HepG2 (cell line): ENCODE results near the gene PRSS53. TPM values are rescaled to one million over a fixed set of nuclear protein-coding genes. Genes with fewer than 3 reads are reported as not detected.

Experiments
- ARNTL ChIP-seq: sonication (generic); formaldehyde crosslinking; IDR thresholded peaks from 2 replicates; pipeline ENCODE4 v1.4.0; 2020; ENCODE audit warnings: mild to moderate bottlenecking, missing genetic modification reagents
- KDM3A ChIP-seq: IDR thresholded peaks from 2 replicates; pipeline ENCODE4 v1.6.1; 2018; ENCODE audit warnings: low read depth, missing compliant biosample characterization
- MAF1 ChIP-seq: sonication (generic); formaldehyde crosslinking; IDR thresholded peaks from 2 replicates; pipeline ENCODE4 v1.5.0; 2020; ENCODE audit warnings: missing genetic modification reagents, borderline replicate concordance
- MEIS2 ChIP-seq: sonication (generic); formaldehyde crosslinking; IDR thresholded peaks from 2 replicates; pipeline ENCODE4 v1.9.0; 2021; ENCODE audit warnings: mild to moderate bottlenecking, missing genetic modification reagents
- MXD4 ChIP-seq: IDR thresholded peaks from 2 replicates; pipeline ENCODE4 v1.6.1; 2016; ENCODE audit warnings: mild to moderate bottlenecking, missing biosample characterization, missing genetic modification reagents
- NFATC3 ChIP-seq: sonication (generic); formaldehyde crosslinking; IDR thresholded peaks from 2 replicates; pipeline ENCODE4 v1.5.1; 2020; ENCODE audit warnings: mild to moderate bottlenecking, missing genetic modification reagents
- NFIC ChIP-seq: IDR thresholded peaks from 2 replicates; pipeline ENCODE4 v1.6.1; 2012; ENCODE audit warnings: mild to moderate bottlenecking, low read length, inconsistent platforms
- NR2F1 ChIP-seq, 2 experiments: fragments of 450-650 bp in 1 of 2; formaldehyde crosslinking in 1 of 2; IDR thresholded peaks; 2 replicates each; pipeline versions ENCODE4 v1.5.0 to v1.6.1; 2016 to 2020; ENCODE audit warnings: mild to moderate bottlenecking in 1 of 2, missing compliant biosample characterization in 1 of 2, missing genetic modification reagents in 1 of 2, moderate library complexity in 1 of 2
- PPARG ChIP-seq: conservative IDR thresholded peaks from 2 replicates; pipeline ENCODE4 v1.6.1; 2016; ENCODE audit warnings: missing biosample characterization, missing genetic modification reagents
- SOX5 ChIP-seq: IDR thresholded peaks from 2 replicates; pipeline ENCODE4 v1.6.1; 2016; ENCODE audit warnings: borderline replicate concordance
- SRY ChIP-seq: sonication (generic); formaldehyde crosslinking; IDR thresholded peaks from 2 replicates; pipeline ENCODE4 v1.8.0; 2022; ENCODE audit warnings: mild to moderate bottlenecking, missing genetic modification reagents
- ZBTB1 ChIP-seq: sonication (generic); formaldehyde crosslinking; IDR thresholded peaks from 2 replicates; pipeline ENCODE4 v1.4.0; 2020; ENCODE audit warnings: missing genetic modification reagents, borderline replicate concordance
- ZFAT ChIP-seq: sonication (generic); formaldehyde crosslinking; conservative IDR thresholded peaks from 2 replicates; pipeline ENCODE4 v1.8.1; 2023; ENCODE audit warnings: missing genetic modification reagents, inconsistent platforms
- ZNF274 ChIP-seq: sonication (generic); formaldehyde crosslinking; IDR thresholded peaks from 2 replicates; pipeline ENCODE4 v1.5.1; 2020; ENCODE audit warnings: mild to moderate bottlenecking, missing genetic modification reagents
- ZNF572 ChIP-seq: sonication (generic); formaldehyde crosslinking; IDR thresholded peaks from 2 replicates; pipeline ENCODE4 v1.5.1; 2020; ENCODE audit warnings: mild to moderate bottlenecking, missing genetic modification reagents
- polyA plus RNA-seq, 8 experiments: library from polyadenylated mRNA; depleted of rRNA in 3 of 8; stranded (reverse) in 7 of 8; unstranded in 1 of 8; fragments of >200 nt; fragmentation: Illumina TruSeq in 4 of 8; extraction: Trizol in 4 of 8; gene quantifications; 2 replicates each; pipeline versions ENCODE4 v1.2.1 to v1.2.3, GENCODE V29; 2011 to 2016; ENCODE audit warnings: low read depth in 4 of 8, missing spikeins in 1 of 8, mixed read lengths in 1 of 8; ENCODE audit not compliant: insufficient read depth in 1 of 8
- total RNA-seq, 5 experiments: library from RNA; depleted of rRNA; stranded (reverse); fragments of >200 nt; fragmentation: Illumina TruSeq; extraction: Trizol; gene quantifications; 2 replicates each; pipeline ENCODE4 v1.2.3, GENCODE V29; 2016; ENCODE audit warnings: low read depth in 1 of 5
- TF ChIP-seq, protein P1 (sequence below): sonication (generic); formaldehyde crosslinking; IDR thresholded peaks from 2 replicates; pipeline ENCODE4 v1.8.1; 2023; ENCODE audit warnings: mild to moderate bottlenecking, moderate library complexity, missing genetic modification reagents
- TF ChIP-seq, protein P2 (sequence below): sonication (generic); formaldehyde crosslinking; IDR thresholded peaks from 2 replicates; pipeline ENCODE4 v1.4.0; 2020; ENCODE audit warnings: missing genetic modification reagents, borderline replicate concordance
- TF ChIP-seq, protein P3 (sequence below): sonication (generic); formaldehyde crosslinking; IDR thresholded peaks from 2 replicates; pipeline ENCODE4 v1.4.0; 2020; ENCODE audit warnings: missing genetic modification reagents
- TF ChIP-seq, protein P4 (sequence below): IDR thresholded peaks from 2 replicates; pipeline ENCODE4 v1.6.1; 2016; ENCODE audit warnings: mild to moderate bottlenecking, missing biosample characterization, missing genetic modification reagents
- TF ChIP-seq, protein P5 (sequence below): IDR thresholded peaks from 2 replicates; pipeline ENCODE4 v1.6.1; 2016; ENCODE audit warnings: missing compliant biosample characterization, missing genetic modification reagents, borderline replicate concordance
- TF ChIP-seq, protein P6 (sequence below): sonication (generic); formaldehyde crosslinking; IDR thresholded peaks from 2 replicates; pipeline ENCODE4 v1.5.0; 2020; ENCODE audit warnings: missing genetic modification reagents, mild to moderate bottlenecking, borderline replicate concordance
- TF ChIP-seq, protein P7 (sequence below): sonication (generic); formaldehyde crosslinking; IDR thresholded peaks from 2 replicates; pipeline ENCODE4 v1.4.0; 2020; ENCODE audit warnings: mild to moderate bottlenecking, missing genetic modification reagents

The PRSS53 gene
- total and polyA plus RNA-seq, 2 of the 13 experiments (the other 11 are each of a cell fraction or from before 2014, with no cell fraction given): 2.2 to 7.4 TPM

DNA sequence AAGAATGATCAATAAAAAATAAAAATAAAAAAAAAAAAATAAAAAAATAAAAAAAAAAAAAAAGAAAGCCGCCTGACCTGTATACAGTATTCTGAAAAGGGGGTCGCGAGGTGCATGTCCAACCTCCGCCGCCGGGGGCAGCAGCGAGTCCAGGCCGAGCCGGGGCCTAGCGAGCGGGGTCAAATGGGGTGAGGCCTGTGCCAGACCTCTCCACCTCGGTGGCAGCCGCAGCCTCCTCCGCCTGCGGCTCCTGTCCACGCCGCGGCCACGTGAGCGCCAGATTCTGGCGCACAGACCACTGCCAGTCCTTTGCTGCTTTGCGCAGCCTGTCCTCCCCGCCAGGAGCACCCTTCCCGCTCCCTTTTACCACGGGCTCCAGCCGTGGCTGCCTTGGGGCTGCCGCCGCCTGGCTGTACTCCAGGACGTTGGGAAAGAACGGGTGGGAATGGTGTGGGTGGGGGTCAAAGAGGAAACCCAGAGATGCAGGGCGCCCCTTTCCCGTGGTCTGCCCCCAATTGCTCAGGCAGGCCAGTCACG, 17.0 kb upstream of the PRSS53 start (continued):
- TF ChIP-seq ZBTB1 (CRISPR knock-in tag): no peak
- peak; percentile 77; the same call in 1 of the 2 replicates for TF ChIP-seq NFATC3 (CRISPR knock-in tag)
- TF ChIP-seq, protein P1, sequence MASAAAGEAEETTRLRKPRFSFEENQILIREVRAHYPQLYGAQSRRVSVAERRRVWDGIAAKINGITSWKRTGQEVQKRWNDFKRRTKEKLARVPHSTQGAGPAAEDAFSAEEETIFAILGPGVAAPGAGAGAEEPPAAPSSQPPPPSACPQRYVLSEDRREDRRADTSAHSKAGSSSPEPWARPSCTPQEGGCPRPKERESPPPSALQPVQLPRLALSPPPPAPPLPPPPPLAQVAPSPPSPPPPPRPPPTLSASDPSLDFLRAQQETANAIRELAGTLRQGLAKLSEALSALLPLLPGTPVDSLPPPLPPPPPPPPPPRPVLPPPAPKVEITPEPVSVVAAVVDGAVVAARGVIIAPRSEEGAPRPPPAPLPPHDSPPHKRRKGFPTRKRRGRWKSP (CRISPR knock-in tag): peak; percentile 97
- peak; percentile 25; the same call in 1 of the 2 replicates for TF ChIP-seq ZNF572 (CRISPR knock-in tag)
- TF ChIP-seq ZNF274 (CRISPR knock-in tag): peak; percentile 98
- TF ChIP-seq, protein P2, sequence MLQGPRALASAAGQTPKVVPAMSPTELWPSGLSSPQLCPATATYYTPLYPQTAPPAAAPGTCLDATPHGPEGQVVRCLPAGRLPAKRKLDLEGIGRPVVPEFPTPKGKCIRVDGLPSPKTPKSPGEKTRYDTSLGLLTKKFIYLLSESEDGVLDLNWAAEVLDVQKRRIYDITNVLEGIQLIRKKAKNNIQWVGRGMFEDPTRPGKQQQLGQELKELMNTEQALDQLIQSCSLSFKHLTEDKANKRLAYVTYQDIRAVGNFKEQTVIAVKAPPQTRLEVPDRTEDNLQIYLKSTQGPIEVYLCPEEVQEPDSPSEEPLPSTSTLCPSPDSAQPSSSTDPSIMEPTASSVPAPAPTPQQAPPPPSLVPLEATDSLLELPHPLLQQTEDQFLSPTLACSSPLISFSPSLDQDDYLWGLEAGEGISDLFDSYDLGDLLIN: peak; percentile 96; the same call in 1 of the 2 replicates
- peak; percentile 95 for TF ChIP-seq MEIS2 (CRISPR knock-in tag)
- TF ChIP-seq, protein P3, sequence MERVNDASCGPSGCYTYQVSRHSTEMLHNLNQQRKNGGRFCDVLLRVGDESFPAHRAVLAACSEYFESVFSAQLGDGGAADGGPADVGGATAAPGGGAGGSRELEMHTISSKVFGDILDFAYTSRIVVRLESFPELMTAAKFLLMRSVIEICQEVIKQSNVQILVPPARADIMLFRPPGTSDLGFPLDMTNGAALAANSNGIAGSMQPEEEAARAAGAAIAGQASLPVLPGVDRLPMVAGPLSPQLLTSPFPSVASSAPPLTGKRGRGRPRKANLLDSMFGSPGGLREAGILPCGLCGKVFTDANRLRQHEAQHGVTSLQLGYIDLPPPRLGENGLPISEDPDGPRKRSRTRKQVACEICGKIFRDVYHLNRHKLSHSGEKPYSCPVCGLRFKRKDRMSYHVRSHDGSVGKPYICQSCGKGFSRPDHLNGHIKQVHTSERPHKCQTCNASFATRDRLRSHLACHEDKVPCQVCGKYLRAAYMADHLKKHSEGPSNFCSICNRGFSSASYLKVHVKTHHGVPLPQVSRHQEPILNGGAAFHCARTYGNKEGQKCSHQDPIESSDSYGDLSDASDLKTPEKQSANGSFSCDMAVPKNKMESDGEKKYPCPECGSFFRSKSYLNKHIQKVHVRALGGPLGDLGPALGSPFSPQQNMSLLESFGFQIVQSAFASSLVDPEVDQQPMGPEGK: peak; percentile 86
- peak; percentile 58; the same call in 1 of the 2 replicates for TF ChIP-seq NFIC
- TF ChIP-seq, protein P4, sequence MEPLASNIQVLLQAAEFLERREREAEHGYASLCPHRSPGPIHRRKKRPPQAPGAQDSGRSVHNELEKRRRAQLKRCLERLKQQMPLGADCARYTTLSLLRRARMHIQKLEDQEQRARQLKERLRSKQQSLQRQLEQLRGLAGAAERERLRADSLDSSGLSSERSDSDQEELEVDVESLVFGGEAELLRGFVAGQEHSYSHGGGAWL: peak; percentile 98
- TF ChIP-seq KDM3A: peak; percentile 98; the same call in 1 of the 2 replicates
- peak; percentile 94 for TF ChIP-seq MXD4 (CRISPR knock-in tag)
- TF ChIP-seq SOX5 (CRISPR knock-in tag): peak; percentile 94
- TF ChIP-seq, protein P5, sequence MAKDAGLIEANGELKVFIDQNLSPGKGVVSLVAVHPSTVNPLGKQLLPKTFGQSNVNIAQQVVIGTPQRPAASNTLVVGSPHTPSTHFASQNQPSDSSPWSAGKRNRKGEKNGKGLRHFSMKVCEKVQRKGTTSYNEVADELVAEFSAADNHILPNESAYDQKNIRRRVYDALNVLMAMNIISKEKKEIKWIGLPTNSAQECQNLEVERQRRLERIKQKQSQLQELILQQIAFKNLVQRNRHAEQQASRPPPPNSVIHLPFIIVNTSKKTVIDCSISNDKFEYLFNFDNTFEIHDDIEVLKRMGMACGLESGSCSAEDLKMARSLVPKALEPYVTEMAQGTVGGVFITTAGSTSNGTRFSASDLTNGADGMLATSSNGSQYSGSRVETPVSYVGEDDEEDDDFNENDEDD (CRISPR knock-in tag): peak; percentile 93; the same call in 1 of the 2 replicates
- TF ChIP-seq NR2F1 (CRISPR knock-in tag; IDR thresholded peaks at IDR 0.05): peak; percentile 91 to 92
- TF ChIP-seq, protein P6, sequence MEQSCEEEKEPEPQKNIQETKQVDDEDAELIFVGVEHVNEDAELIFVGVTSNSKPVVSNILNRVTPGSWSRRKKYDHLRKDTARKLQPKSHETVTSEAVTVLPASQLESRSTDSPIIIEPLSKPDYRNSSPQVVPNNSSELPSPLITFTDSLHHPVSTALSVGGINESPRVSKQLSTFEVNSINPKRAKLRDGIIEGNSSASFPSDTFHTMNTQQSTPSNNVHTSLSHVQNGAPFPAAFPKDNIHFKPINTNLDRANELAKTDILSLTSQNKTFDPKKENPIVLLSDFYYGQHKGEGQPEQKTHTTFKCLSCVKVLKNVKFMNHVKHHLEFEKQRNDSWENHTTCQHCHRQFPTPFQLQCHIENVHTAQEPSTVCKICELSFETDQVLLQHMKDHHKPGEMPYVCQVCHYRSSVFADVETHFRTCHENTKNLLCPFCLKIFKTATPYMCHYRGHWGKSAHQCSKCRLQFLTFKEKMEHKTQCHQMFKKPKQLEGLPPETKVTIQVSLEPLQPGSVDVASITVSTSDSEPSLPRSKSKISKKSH (CRISPR knock-in tag): peak; percentile 97
- TF ChIP-seq ZFAT (CRISPR knock-in tag): peak; percentile 67; the same call in 1 of the 2 replicates
- peak; percentile 89; the same call in 1 of the 2 replicates for TF ChIP-seq MAF1 (CRISPR knock-in tag)
- TF ChIP-seq PPARG (CRISPR knock-in tag): peak; percentile 81
- peak; percentile 98 for TF ChIP-seq SRY (CRISPR knock-in tag)
- TF ChIP-seq, protein P7, sequence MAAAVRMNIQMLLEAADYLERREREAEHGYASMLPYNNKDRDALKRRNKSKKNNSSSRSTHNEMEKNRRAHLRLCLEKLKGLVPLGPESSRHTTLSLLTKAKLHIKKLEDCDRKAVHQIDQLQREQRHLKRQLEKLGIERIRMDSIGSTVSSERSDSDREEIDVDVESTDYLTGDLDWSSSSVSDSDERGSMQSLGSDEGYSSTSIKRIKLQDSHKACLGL (CRISPR knock-in tag): peak; percentile 96
- TF ChIP-seq ARNTL (CRISPR knock-in tag): peak; percentile 98
